ENCODE measurements around the gene TLK1.

The TLK1 gene

GRCh38 chr2:171149986-171150693 lies 10.6 kb downstream of the TLK1 start:
- DNase-seq, result no peak

GRCh38 chr2:171149171-171149938 lies 11.3 kb downstream of the TLK1 start:
- DNase-seq, result no peak

More at GRCh38 chr2:171149986-171150693, 10.6 kb downstream of the TLK1 start:
- intact Hi-C loops (cut with DNase I), result no loop called here

GRCh38 chr2:171147081-171147480 lies 13.6 kb downstream of the TLK1 start:
- no peak for DNase-seq
- intact Hi-C loops (cut with DNase I), result no loop called here

More at GRCh38 chr2:171149171-171149938, 11.3 kb downstream of the TLK1 start:
- intact Hi-C loops (cut with DNase I), result no loop called here

GRCh38 chr2:171146633-171147032 lies 14.1 kb downstream of the TLK1 start:
- no peak for DNase-seq
- intact Hi-C loops (cut with DNase I), result no loop called here

- intact Hi-C loops (cut with DNase I), result no loop called here
- DNase-seq, result no peak
These were observed 14.6 kb downstream of the TLK1 start for GRCh38 chr2:171146071-171146470.

- no peak for DNase-seq
- intact Hi-C loops (cut with DNase I), result no loop called here
These were observed 17.0 kb downstream of the TLK1 start for GRCh38 chr2:171143670-171144062.

GRCh38 chr2:171142398-171142797 lies 18.3 kb downstream of the TLK1 start:
- intact Hi-C loops (cut with DNase I), result no loop called here
- no peak for DNase-seq

GRCh38 chr2:171141320-171141719 lies 19.4 kb downstream of the TLK1 start:
- intact Hi-C loops (cut with DNase I), result no loop called here
- no peak for DNase-seq

GRCh38 chr2:171139860-171140259 lies 20.8 kb downstream of the TLK1 start:
- no peak for DNase-seq
- intact Hi-C loops (cut with DNase I), result no loop called here

- no peak for DNase-seq
- intact Hi-C loops (cut with DNase I), result no loop called here
These were observed 24.7 kb downstream of the TLK1 start for GRCh38 chr2:171136024-171136423.

GRCh38 chr2:171134624-171135230 lies 26.0 kb downstream of the TLK1 start:
- no peak for DNase-seq
- intact Hi-C loops (cut with DNase I), result no loop called here

GRCh38 chr2:171132086-171132485 lies 28.6 kb downstream of the TLK1 start:
- no peak for DNase-seq
- intact Hi-C loops (cut with DNase I), result no loop called here

- DNase-seq, result no peak
These were observed 32.2 kb downstream of the TLK1 start for GRCh38 chr2:171128461-171128860.

GRCh38 chr2:171124541-171124940 lies 36.2 kb downstream of the TLK1 start:
- intact Hi-C loops (cut with DNase I), result no loop called here
- no peak for DNase-seq

More at GRCh38 chr2:171128461-171128860, 32.2 kb downstream of the TLK1 start:
- intact Hi-C loops (cut with DNase I), result no loop called here

GRCh38 chr2:171109571-171109970 lies 51.1 kb downstream of the TLK1 start:
- intact Hi-C loops (cut with DNase I), result no loop called here
- no peak for DNase-seq

- intact Hi-C loops (cut with DNase I), result no loop called here
These were observed 51.7 kb downstream of the TLK1 start for GRCh38 chr2:171109020-171109419.

GRCh38 chr2:171107803-171108202 lies 52.9 kb downstream of the TLK1 start:
- no peak for DNase-seq
- intact Hi-C loops (cut with DNase I), result no loop called here

More at GRCh38 chr2:171109020-171109419, 51.7 kb downstream of the TLK1 start:
- no peak for DNase-seq

- DNase-seq, result no peak
- intact Hi-C loops (cut with DNase I), result no loop called here
These were observed 56.3 kb downstream of the TLK1 start for GRCh38 chr2:171104379-171104778.

- no peak for DNase-seq
- intact Hi-C loops (cut with DNase I), result no loop called here
These were observed 57.9 kb downstream of the TLK1 start for GRCh38 chr2:171102802-171103201.

GRCh38 chr2:171100370-171100769 lies 60.3 kb downstream of the TLK1 start:
- no peak for DNase-seq
- intact Hi-C loops (cut with DNase I), result no loop called here
